ENCODE measurements around the gene CD68. TPM values are rescaled to one million over a fixed set of nuclear protein-coding genes. Genes with fewer than 3 reads are reported as not detected.

Gene CD68
- total RNA-seq, 1 donor from 2014 or later: 3.3 TPM

DNA sequence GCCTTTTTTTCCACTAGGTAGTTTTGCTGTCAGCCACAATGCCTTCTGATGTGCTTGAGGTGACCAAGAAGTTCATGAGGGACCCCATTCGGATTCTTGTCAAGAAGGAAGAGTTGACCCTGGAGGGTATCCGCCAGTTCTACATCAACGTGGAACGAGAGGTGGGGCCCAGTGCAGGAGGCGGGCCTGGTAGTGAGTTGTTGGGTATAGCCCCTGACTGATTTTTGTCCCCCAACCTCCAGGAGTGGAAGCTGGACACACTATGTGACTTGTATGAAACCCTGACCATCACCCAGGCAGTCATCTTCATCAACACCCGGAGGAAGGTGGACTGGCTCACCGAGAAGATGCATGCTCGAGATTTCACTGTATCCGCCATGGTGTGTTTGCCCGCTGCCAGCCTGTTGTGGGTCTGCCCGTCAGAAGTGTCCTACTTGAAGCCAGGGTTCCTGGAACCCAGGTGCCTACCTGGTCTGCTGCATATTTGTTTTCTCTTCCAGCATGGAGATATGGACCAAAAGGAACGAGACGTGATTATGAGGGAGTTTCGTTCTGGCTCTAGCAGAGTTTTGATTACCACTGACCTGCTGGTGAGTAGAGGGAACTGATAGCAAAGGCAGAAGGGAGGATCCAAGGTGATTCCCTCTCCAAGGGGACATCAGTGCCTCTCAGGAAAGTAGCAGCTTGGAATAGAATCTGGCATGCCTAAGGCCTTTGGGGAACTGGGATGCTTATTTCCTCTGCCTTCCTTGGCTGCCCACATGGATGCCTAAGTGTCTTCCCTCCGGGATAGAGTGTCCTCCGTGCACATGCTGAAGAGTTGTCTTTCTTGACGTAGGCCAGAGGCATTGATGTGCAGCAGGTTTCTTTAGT, 1.9 kb upstream of the CD68 start:
- Mint-ChIP-seq H3K27ac (peak overlapping the region; percentile 31), H3K27me3 (ENCODE audit: insufficient read depth) (peaks cover 2% of the 10 kb centered on the region), H3K4me1 (ENCODE audit: low read depth) (peaks cover 79% of the 10 kb centered on the region), H3K9me3 (no peaks in the 10 kb centered on the region), H3K4me3 (peak overlapping the region; percentile 94), H3K36me3 (ENCODE audit: low read depth) (peaks cover 76% of the 10 kb centered on the region)
- intact Hi-C loops (cut with micrococcal nuclease): loop anchor here (2.0 kb wide), 1 partner anchor 17 kb away; the partner anchor contains the start of gene SENP3
- DNase-seq (ENCODE audit: low spot score): no peak

DNA sequence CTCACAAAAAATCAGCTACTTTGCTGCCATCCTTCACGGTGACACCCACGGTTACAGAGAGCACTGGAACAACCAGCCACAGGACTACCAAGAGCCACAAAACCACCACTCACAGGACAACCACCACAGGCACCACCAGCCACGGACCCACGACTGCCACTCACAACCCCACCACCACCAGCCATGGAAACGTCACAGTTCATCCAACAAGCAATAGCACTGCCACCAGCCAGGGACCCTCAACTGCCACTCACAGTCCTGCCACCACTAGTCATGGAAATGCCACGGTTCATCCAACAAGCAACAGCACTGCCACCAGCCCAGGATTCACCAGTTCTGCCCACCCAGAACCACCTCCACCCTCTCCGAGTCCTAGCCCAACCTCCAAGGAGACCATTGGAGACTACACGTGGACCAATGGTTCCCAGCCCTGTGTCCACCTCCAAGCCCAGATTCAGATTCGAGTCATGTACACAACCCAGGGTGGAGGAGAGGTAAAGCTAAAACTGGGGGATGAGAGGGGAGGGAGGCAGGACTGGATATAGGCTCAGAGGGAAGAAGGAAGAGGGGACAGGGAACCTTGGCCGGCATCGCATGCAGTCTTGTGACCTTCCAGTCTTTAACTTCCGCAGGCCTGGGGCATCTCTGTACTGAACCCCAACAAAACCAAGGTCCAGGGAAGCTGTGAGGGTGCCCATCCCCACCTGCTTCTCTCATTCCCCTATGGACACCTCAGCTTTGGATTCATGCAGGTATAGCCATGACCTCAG, 581 bp downstream of the CD68 start:
- Mint-ChIP-seq H3K4me1 (ENCODE audit: low read depth) (peaks cover 80% of the 10 kb centered on the region), H3K4me3 (peak overlapping the region; percentile 76), H3K9me3 (no peaks in the 10 kb centered on the region), H3K27ac (peak overlapping the region; percentile 86), H3K36me3 (ENCODE audit: low read depth) (peaks cover 64% of the 10 kb centered on the region), H3K27me3 (ENCODE audit: insufficient read depth) (no peaks in the 10 kb centered on the region)
- intact Hi-C loops (cut with micrococcal nuclease): loop anchor here (2.0 to 10.0 kb wide), 2 partner anchors 19 to 575 kb away; partner anchors contain the start of genes PER1 and SENP3
- DNase-seq (ENCODE audit: low spot score): no peak

DNA sequence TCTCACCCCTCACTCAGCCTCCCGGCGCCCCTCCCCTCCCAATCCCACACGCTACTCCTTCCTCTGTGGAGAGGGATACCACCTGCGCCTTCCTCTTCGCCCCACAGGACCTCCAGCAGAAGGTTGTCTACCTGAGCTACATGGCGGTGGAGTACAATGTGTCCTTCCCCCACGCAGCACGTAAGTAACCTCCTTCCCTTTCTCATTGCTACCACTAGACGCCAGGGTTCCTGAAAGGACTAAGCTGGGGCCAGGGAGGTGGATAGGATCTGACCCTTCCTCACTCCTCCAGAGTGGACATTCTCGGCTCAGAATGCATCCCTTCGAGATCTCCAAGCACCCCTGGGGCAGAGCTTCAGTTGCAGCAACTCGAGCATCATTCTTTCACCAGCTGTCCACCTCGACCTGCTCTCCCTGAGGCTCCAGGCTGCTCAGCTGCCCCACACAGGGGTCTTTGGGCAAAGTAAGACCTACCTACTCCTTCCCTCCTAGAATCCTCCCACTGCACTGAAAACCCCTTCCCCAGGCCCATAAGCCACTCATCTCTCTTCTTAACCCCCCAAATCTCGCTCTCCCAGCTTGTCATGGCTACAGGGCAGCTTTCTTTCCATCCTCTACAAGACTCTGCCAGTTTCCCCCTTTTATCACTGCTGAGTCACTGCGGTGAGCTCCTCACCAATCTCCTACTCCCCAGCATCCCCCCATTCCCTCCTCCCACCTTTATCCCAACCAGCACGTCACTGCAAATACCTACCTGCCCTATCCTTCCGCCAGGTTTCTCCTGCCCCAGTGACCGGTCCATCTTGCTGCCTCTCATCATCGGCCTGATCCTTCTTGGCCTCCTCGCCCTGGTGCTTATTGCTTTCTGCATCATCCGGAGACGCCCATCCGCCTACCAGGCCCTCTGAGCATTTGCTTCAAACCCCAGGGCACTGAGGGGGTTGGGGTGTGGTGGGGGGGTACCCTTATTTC, 1.5 kb downstream of the CD68 start:
- Mint-ChIP-seq H3K27ac (peak overlapping the region; percentile 82), H3K9me3 (no peaks in the 10 kb centered on the region), H3K4me1 (ENCODE audit: low read depth) (peaks cover 79% of the 10 kb centered on the region), H3K4me3 (peak overlapping the region; percentile 15), H3K36me3 (ENCODE audit: low read depth) (peaks cover 60% of the 10 kb centered on the region), H3K27me3 (ENCODE audit: insufficient read depth) (no peaks in the 10 kb centered on the region)
- DNase-seq (ENCODE audit: low spot score): no peak
- intact Hi-C loops (cut with micrococcal nuclease): loop anchor here (10.0 kb wide), 1 partner anchor 574 kb away; the partner anchor contains the start of gene PER1

DNA sequence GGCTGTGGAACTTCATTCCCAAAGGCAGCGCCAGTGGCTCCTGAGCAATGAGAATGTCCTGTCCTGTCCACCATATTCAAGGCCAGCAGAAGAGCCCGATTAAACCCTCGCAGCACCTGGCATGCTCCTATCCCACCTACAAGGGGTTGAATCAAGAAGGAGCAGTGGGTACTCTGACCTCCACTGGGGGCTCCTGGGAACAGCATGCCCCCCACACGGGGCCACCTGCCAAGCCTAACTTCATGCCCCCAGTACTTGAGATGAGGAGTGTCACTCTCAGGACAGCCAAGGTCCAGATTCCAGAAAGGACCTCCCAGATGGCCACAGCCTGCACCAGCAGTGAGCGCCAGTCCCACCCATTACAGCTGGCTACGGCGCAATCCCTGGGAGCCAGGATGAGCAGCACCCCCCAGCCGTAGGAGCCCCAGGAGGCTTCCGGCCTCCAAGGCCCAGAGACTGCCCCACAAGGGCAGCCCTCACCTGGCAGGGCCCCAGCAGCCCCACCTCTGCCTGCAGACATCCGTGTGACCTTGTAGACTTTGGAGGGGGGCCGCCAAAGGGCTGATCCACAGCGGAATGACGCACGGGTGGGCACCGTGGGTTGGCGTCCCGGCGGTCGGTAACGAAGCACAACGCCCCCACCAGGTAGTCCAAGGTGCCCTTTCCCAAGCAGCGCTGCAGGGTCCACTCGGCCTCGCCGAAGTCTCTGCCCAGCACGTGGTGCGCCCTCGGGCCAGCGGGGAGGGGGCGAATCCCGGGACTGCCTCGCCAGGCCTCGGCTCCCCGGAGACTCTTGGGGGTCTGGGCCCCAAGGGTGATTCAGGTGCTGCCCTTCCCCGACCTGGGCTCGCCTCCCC, 3.2 kb downstream of the CD68 start:
- Mint-ChIP-seq H3K27ac (peak overlapping the region; percentile 68), H3K4me3 (peak overlapping the region; percentile 98), H3K36me3 (ENCODE audit: low read depth) (peaks cover 44% of the 10 kb centered on the region), H3K9me3 (no peaks in the 10 kb centered on the region), H3K4me1 (ENCODE audit: low read depth) (peaks cover 63% of the 10 kb centered on the region), H3K27me3 (ENCODE audit: insufficient read depth) (no peaks in the 10 kb centered on the region)
- intact Hi-C loops (cut with micrococcal nuclease): loop anchor here (1.0 to 10.0 kb wide), 4 partner anchors 10 to 572 kb away; partner anchors contain the start of genes PER1, POLR2A and SENP3
- no peak for DNase-seq (ENCODE audit: low spot score)

- Mint-ChIP-seq H3K4me3 (peak within 1 kb of the TSS; percentile 98), H3K4me1 (ENCODE audit: low read depth) (peaks cover 54% of the 10 kb centered on the region), H3K9me3 (no peaks in the 10 kb centered on the region), H3K36me3 (ENCODE audit: low read depth) (peaks cover 43% of the 10 kb centered on the region), H3K27ac (peak within 1 kb of the TSS; percentile 100), H3K27me3 (ENCODE audit: insufficient read depth) (no peaks in the 10 kb centered on the region)
- DNase-seq (ENCODE audit: low spot score): peak; percentile 95
- intact Hi-C loops (cut with micrococcal nuclease): loop anchor here (1.0 to 10.0 kb wide), 6 partner anchors 11 to 571 kb away; partner anchors contain the start of genes PER1, POLR2A, SENP3 and WRAP53
Observed at GRCh38 chr17:7583253-7584109, 4.0 kb downstream of the CD68 start, which contains the start of gene MPDU1. Gene MPDU1, plus strand, starts transcription at chr17:7583852. Its CDS starts 11 bp downstream, at chr17:7583863.

DNA sequence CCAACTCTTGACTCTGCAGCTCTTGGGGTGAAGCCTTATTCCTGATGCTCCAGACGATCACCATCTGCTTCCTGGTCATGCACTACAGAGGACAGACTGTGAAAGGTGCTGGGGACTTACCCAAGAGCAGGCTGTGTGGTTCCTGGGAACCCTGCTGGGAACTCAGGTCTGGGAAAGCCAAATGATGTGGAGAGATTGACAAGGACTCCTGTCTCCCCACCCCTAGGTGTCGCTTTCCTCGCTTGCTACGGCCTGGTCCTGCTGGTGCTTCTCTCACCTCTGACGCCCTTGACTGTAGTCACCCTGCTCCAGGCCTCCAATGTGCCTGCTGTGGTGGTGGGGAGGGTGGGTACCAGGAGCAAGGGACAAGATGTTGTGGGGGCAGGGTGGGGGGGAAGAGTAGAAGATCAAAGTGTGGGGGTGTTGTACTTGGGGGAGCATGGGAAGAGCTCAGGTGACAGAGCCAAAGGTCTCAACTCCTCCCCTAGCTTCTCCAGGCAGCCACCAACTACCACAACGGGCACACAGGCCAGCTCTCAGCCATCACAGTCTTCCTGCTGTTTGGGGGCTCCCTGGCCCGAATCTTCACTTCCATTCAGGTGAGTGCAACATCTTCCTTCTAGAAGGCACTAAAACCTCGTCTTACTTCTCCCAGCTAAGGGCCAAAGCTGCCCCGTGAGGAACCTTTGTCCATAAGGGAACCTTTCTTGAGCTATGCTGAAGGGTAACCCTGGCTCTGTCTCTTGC, 7.4 kb downstream of the CD68 start:
- no peak for DNase-seq (ENCODE audit: low spot score)
- Mint-ChIP-seq H3K27ac (no peak overlapping the region), H3K9me3 (no peaks in the 10 kb centered on the region), H3K27me3 (ENCODE audit: insufficient read depth) (no peaks in the 10 kb centered on the region), H3K4me1 (ENCODE audit: low read depth) (peaks cover 27% of the 10 kb centered on the region), H3K4me3 (no peak overlapping the region), H3K36me3 (ENCODE audit: low read depth) (peaks cover 32% of the 10 kb centered on the region)
- intact Hi-C loops (cut with micrococcal nuclease): loop anchor here (10.0 kb wide), 1 partner anchor 568 kb away; the partner anchor contains the start of gene PER1

DNA sequence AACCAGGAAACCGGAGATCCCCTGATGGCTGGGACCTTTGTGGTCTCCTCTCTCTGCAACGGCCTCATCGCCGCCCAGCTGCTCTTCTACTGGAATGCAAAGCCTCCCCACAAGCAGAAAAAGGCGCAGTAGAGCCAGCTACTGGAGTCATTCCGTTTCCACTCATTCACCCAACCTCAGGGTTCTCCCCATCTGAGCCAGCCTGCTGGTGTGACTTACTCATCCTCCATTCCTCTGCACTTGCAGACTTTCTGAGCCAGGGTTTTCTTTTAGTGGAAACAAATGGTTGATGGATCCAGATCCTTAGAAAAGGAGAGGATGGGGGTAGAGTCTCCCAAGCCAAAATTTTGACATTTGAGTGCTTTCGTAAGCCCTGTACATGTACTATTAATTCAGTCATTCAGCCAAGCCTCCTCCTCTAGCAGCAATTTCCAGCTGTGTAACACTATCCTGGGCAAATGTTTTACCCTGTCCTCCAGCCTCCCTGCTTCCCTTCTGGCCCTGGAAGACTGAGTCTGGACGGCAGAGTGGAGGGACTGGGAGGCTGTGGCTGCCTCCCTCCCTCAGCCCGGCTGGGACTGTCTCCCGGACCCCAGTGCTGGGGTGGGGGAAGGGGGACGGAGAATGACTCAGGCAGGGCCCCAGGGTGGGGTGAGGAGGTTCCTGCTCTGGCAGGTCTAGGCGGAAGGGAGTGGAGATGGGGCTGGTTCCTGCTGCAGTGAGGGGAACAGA, 8.1 kb downstream of the CD68 start:
- DNase-seq (ENCODE audit: low spot score): no peak
- Mint-ChIP-seq H3K9me3 (no peaks in the 10 kb centered on the region), H3K27me3 (ENCODE audit: insufficient read depth) (no peaks in the 10 kb centered on the region), H3K36me3 (ENCODE audit: low read depth) (peaks cover 32% of the 10 kb centered on the region), H3K27ac (peak overlapping the region; percentile 36), H3K4me3 (no peak overlapping the region), H3K4me1 (ENCODE audit: low read depth) (peaks cover 21% of the 10 kb centered on the region)
- intact Hi-C loops (cut with micrococcal nuclease): loop anchor here (10.0 kb wide), 1 partner anchor 567 kb away; the partner anchor contains the start of gene PER1

DNA sequence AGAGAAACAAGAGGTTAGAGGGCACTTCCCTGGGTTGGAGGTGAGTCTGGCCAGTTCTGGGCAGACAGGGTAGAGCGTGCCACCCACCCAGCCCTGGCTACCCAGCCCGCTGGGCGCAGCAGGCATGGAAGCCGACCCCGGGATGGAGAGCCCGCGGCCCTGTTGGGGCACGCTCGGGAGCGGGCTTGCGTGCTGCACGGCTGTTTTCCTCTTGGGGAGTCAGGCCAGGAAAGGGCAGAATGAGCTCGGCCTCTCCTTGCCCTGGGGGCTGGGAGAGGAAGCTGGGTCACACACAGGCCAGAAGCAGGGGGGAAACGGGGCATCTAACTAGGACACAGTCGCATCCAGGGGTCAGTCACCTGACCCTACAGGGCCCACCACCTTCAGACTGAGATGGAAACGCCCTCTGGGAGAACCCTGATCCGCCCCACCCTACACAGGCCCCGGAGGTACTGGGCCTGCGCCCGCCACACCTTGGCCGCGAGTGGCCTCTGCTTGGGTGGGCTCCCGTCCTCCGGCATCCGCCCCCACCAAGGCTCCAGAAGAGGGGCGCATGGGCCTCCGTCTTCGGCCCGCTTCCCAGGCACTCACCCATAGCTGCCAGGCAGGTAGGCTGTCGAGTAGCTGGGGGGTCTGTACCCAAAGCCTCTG, 9.2 kb downstream of the CD68 start:
- Mint-ChIP-seq H3K36me3 (ENCODE audit: low read depth) (peaks cover 40% of the 10 kb centered on the region), H3K4me1 (ENCODE audit: low read depth) (peaks cover 15% of the 10 kb centered on the region), H3K9me3 (no peaks in the 10 kb centered on the region), H3K4me3 (no peak overlapping the region), H3K27ac (no peak overlapping the region), H3K27me3 (ENCODE audit: insufficient read depth) (no peaks in the 10 kb centered on the region)
- no peak for DNase-seq (ENCODE audit: low spot score)
- intact Hi-C loops (cut with micrococcal nuclease): loop anchor here (10.0 kb wide), 1 partner anchor 566 kb away; the partner anchor contains the start of gene PER1

GRCh38 chr17:7589204-7589868, 9.9 kb downstream of the CD68 start:
- Mint-ChIP-seq H3K4me1 (ENCODE audit: low read depth) (peaks cover 15% of the 10 kb centered on the region), H3K36me3 (ENCODE audit: low read depth) (peaks cover 44% of the 10 kb centered on the region), H3K9me3 (no peaks in the 10 kb centered on the region), H3K27me3 (ENCODE audit: insufficient read depth) (no peaks in the 10 kb centered on the region), H3K4me3 (no peak overlapping the region), H3K27ac (no peak overlapping the region)
- intact Hi-C loops (cut with micrococcal nuclease): loop anchor here (10.0 kb wide), 1 partner anchor 565 kb away; the partner anchor contains the start of gene PER1
- peak; percentile 52 for DNase-seq (ENCODE audit: low spot score)

All from activated T-helper 1 cell treated with anti-CD3 and anti-CD28 coated beads, Interleukin-12 subunit alpha, Interleukin-12 subunit beta, Interleukin-2, Interleukin-4 antibody, amounts not matched to agents 30 ng/mL and 10 ng/mL and 1 ng/mL, durations not matched to agents 14 hours and 24 hours and 36 hours (primary cell).